Measurements from ENCODE around the gene PLCB4.

PLCB4 gene

GRCh38 chr20:9269280-9269971 is 200.5 kb downstream of the PLCB4 start:
- DNase-seq (ENCODE audit: low read depth, low spot score) = no peak

GRCh38 chr20:9270831-9271230 is 201.9 kb downstream of the PLCB4 start:
- DNase-seq (ENCODE audit: low read depth, low spot score) = no peak

GRCh38 chr20:9276966-9277468 is 208.1 kb downstream of the PLCB4 start:
- DNase-seq (ENCODE audit: low read depth, low spot score) = no peak

DNA sequence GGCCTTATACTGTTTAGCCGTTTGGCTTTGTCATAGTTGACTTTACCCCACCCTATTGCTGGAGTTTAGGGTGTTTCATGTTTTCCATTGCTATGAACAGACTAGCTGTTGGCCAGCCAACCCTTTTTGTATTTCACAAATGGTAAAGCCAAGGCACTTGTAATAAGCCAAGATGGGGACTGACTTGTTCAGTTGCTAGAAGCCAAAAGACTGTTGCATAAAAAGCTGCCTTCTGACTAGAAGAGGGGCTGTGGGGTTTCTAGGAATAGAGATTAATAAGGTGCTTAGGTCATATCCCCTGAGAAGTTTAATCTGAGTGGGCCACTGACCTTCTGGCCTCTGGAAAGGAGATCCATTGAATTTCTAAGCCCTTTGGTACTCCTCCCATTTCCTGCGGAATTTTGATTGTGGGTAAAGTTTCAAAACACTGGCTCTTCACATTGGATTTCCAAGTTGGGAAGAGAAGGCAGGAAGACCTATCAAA is 211.1 kb downstream of the PLCB4 start:
- DNase-seq (ENCODE audit: low read depth, low spot score) = no peak

DNA sequence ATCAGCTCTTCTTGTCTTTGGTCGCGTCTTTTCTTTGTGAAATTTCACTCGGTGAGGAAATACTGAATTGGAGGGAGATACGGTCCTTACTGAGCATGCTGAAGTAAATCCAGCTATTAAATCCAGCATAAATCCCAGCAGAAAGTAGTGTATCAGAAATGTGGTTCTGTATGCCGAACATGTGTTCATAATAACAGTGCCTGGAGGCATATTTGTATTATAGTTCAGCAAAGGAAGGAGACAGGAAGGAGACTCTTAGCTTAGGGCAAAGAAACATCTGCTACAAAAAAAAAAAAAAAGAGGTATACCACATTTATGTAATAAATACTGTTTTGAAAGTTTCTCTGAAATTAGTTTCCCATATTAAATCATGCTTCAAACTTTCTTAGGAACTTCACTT is 211.8 kb downstream of the PLCB4 start:
- DNase-seq (ENCODE audit: low read depth, low spot score) = no peak

DNA sequence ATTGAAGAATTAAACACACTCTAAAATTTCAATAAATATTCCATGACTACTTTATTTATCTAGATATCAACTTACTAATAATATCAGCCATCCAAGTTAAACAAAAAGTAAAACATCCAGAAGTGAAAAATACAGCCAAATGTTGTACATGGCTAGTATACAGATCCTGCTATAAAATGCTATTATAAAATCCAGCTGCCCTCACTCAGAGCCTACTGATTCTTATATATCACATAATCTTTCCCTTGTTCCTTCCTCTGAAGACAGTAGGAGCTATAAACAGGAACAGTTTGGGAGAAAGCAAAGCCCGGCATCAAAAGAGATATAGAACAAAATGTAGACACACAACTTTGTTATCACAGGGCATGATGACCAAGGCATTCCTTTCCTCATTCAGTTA is 212.9 kb downstream of the PLCB4 start:
- DNase-seq (ENCODE audit: low read depth, low spot score) = no peak

- DNase-seq (ENCODE audit: low read depth, low spot score) = no peak
Measured at GRCh38 chr20:9285617-9286016, 216.7 kb downstream of the PLCB4 start.

GRCh38 chr20:9286501-9287461 is 217.9 kb downstream of the PLCB4 start:
- DNase-seq (ENCODE audit: low read depth, low spot score) = no peak

GRCh38 chr20:9287826-9288225 is 218.9 kb downstream of the PLCB4 start:
- no peak for DNase-seq (ENCODE audit: low read depth, low spot score)

GRCh38 chr20:9290331-9290730 is 221.4 kb downstream of the PLCB4 start:
- no peak for DNase-seq (ENCODE audit: low read depth, low spot score)

- no peak for DNase-seq (ENCODE audit: low read depth, low spot score)
Measured at GRCh38 chr20:9293145-9293544, 224.3 kb downstream of the PLCB4 start.

DNA sequence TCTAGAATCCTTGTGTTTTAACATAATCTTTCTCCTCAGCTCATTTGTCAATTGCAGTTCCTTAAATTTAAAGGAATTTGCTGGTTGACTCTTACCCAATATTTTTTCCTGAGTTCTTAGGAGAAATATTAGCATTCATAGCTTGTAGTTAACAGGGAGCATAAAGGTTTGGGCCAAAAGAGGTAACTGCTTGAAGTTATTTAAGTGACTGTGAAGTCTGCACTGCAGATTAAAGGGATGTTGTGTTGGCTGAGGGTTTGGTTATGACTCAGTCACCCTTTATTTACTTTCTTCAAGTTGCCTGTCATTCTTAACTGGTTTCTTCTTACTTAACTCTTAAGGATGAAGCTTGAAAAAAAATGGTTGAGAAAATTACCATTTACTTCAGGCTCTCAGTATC is 225.2 kb downstream of the PLCB4 start:
- no peak for DNase-seq (ENCODE audit: low read depth, low spot score)

DNA sequence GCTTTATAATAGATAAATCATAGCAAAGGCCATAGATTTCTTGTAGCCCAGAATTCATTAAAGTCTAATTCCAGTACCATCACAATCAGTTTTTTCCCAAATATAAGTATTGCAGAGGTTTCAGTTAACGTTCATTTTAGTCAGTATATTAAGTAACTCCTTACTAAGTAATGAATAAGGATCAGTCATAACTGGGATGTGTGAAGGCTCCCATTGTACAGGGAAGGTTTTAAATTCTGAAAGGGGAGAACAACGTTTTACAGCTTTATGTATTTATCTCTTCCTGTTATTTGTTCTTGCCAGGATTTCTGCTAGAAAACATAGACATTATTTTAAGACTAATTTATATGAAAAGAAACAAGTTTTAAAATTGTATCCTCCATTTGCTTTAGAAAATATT is 230.0 kb downstream of the PLCB4 start:
- no peak for DNase-seq (ENCODE audit: low read depth, low spot score)

- DNase-seq (ENCODE audit: low read depth, low spot score) = no peak
Measured at GRCh38 chr20:9300080-9300479, 231.2 kb downstream of the PLCB4 start.

DNA sequence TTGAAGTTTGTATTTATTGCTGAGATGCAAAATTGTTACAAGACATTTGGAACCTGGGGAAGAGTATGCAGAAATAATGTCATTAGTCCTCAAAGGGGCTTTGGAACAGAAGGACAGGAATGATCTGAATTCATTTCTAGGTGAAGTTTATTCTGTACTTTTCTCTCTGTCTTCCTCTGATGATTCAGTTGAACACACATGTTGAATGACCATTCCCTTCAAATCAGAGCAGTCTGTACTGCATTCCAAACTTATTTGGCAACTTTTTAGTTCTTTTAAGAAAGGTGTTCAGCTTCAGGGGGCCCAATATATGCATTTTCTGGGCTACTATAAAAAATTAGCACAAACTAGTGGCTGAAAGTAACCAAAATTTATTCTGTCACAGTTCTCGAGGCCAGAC is 231.6 kb downstream of the PLCB4 start:
- no peak for DNase-seq (ENCODE audit: low read depth, low spot score)

DNA sequence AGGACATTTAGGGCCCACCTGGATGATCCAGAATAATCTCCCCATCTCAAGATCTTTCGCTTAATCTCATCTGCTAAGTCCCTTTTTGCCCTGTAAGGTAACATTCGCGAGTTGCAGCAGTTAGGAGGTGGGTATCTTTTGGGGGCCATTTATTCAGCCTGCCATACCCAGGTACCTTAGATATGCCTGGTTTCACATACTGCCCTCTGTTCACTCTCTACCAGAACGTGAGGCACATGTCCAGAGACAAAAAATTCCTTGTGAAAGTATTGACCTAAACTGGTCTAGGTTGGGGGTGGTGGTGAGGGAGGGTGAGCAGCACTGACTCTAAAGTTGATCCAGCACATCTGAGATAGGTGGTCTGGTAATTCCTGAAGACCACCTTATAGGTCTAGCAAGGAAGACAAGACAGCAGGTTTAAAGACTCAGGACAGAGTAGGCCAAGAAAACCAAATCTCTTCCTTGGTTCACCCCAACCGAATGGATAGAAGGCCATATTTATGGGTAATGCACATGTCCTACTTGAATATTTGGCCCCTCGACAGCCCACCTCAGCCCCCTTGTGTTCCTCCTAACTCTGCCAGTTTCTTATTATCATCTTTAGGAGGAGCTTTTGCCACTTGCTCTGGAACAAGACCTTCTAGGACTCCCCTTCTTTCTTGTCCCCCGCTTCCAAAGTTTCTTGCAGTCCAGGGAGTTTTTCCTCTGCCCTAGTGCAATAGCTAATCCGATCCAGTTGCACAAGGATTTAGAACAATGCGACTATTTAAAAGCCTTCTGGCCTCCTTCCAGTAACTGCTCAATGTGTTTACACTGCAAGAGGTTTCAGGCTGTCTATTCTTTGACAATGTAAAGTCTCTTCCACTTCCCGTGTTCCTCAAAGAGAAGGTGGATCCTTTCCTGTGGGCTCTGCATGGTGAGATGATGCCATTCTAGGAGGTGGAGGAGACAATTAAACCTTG is 232.5 kb downstream of the PLCB4 start:
- no peak for DNase-seq (ENCODE audit: low read depth, low spot score)

- no peak for DNase-seq (ENCODE audit: low read depth, low spot score)
Measured at GRCh38 chr20:9302091-9302462, 233.2 kb downstream of the PLCB4 start.

- no peak for DNase-seq (ENCODE audit: low read depth, low spot score)
Measured at GRCh38 chr20:9306521-9306920, 237.6 kb downstream of the PLCB4 start.

GRCh38 chr20:9308056-9308455 is 239.2 kb downstream of the PLCB4 start:
- DNase-seq (ENCODE audit: low read depth, low spot score) = no peak

DNA sequence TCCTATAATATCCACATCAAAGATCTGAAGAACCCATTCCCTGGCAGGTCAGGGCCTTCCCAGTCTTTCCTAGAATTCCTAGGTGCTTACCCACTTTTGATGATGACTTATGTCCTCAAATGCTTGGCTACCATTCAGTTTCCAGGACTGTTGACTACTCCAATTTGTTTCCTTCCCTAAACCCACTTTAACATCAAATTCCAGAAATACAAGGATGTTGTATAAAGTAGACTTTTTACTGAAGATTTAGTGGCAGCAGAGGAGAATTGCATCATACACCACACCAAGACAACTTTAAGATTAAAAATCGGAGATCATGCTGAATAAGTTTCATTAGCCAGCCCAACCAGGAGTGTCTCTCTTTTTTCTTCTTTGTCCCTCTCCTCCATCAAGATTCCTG is 242.2 kb downstream of the PLCB4 start:
- DNase-seq (ENCODE audit: low read depth, low spot score) = no peak

GRCh38 chr20:9319687-9320384 is 250.9 kb downstream of the PLCB4 start:
- no peak for DNase-seq (ENCODE audit: low read depth, low spot score)
